NCI-H2196 treated with DMSO at 0.1 percent for 48 hours (cell line): ENCODE measurements around the gene CTRB1.

ENCODE experiments used
- DNase-seq: peaks from one replicate; lab custom pipeline; 2025; ENCODE audit not compliant: unreplicated experiment; lab: John Stamatoyannopoulos, UW

Gene CTRB1

GRCh38 chr16:75252946-75253911 is 34.4 kb downstream of the CTRB1 start:
- no peak for DNase-seq

- no peak for DNase-seq
Measured at GRCh38 chr16:75254359-75254837, 35.6 kb downstream of the CTRB1 start.

DNA sequence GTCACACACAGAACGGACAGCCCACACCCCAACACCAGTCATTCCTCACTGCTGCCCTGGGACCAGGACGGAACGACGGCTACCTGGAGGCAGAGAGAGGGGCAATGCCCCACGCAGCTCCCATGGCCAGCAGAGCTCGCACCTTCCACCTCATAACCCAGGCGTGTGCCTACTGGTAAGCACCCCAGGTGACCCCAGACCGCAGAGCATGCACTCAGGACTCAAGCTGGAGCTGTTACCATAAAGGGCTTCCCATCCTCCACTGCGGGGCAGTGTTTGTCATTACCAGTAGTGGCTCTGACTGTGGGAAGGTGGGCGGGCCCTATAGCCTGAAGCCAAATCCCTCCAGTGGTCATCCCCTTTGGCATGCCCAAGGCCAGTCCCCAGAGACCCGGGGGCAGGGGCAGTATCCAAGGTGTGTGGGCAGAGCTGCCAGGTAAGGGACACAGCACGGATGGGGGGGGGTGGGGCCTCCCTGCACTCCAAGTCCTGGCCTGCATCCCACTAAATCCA is 37.3 kb downstream of the CTRB1 start:
- DNase-seq: no peak

GRCh38 chr16:75256696-75257343 is 38.0 kb downstream of the CTRB1 start:
- DNase-seq: no peak

DNA sequence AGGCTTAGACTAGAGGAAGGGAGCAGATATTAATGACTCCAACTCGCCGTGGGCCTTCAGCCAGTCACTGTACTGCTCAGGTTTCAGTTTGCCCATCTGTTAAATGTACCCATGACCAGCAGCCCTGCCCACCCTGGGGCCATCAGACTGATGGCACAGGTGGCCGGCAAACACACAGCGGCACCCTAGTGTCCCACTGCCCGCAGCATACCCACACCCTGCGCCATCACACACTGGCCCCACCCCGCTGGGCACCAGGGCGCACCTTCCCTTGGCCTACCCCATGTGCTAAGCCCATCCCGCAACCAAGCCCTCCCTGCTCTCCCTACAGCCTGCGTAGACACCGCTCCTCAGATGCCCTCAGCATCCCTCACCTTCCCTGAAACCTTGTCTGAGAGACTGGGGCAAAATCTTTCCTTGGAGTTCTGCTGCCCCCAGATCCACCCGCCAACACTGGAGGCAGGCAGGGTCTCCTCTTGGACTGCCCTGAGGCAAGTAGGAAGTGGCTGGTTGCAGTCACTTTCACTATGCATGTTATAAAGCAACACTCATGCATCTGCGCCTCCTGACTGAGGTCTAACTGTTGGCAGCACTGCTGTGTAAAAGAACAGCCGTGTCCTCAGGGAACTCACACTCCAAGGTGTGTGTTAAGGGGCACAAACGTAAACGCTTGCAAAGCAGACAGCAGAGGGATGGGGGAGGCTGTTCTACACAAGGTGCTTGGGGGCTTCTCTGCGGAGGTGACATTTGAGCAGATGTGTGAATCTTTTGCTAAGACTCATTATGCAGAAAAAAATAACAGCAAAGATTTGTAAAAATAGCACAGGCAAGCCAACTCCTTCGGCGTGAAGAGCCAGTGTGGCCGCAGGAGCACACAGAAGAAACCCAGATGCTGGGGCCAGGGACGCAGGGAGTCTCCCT is 39.4 kb downstream of the CTRB1 start:
- DNase-seq: no peak

DNA sequence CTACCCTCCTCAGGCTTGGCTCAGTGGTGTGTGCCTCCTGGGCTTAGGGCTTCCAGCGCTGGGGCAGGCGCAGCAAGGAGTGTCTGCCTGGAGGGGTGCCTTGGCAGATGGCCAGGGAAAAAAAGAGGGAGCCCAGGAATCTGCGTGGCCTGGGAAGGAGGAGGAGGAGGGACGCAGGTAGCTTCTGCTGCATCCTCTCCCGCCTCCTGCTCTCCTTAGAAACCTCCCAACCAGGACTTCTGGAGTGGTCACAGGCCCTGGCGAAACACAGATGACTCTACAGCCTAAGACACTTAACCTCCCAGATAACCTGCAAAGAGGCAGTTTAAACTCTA is 40.0 kb downstream of the CTRB1 start:
- DNase-seq: no peak

GRCh38 chr16:75260851-75261589 is 42.2 kb downstream of the CTRB1 start:
- DNase-seq: no peak

DNA sequence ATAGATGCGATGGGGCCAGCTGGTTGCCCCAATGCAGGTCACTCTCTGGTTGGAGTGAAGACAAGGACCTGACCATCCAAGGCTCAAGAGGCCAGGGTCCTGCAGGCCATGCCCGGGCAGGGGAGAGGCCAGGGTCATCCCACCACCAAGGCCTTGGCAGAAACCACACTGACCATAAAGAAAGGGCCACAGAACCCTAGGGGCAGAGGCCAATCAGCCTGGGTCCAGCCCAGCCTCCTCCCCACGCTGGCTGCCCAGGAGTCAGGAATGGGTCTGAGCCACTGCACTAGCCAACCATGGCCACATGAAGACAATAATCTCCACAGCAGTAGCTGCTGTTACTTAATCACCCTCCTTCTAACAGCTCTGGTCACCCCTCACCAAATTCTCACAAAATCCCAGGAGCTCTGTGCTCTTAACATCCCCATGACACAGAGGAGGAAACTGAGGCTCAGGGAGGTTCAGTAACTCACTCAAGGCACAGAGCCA is 42.8 kb downstream of the CTRB1 start:
- no peak for DNase-seq

- DNase-seq: no peak
Measured at GRCh38 chr16:75262104-75262799, 43.5 kb downstream of the CTRB1 start.

DNA sequence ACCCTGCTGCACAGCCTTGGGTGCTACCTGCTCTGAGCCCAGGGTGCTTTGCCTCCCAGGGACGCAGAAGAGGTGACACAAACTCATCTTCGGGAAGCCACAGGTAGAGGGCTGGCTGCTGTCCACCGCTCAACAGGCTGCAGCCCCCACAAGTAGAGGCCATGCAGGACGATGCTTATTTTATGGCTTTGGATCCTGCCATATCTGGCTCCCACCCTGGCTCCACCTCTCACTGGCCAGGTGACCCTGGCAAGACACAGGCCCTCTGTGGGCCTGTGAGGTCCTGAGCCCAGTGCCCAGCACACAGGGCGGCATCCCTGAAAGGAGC is 44.0 kb downstream of the CTRB1 start:
- no peak for DNase-seq

DNA sequence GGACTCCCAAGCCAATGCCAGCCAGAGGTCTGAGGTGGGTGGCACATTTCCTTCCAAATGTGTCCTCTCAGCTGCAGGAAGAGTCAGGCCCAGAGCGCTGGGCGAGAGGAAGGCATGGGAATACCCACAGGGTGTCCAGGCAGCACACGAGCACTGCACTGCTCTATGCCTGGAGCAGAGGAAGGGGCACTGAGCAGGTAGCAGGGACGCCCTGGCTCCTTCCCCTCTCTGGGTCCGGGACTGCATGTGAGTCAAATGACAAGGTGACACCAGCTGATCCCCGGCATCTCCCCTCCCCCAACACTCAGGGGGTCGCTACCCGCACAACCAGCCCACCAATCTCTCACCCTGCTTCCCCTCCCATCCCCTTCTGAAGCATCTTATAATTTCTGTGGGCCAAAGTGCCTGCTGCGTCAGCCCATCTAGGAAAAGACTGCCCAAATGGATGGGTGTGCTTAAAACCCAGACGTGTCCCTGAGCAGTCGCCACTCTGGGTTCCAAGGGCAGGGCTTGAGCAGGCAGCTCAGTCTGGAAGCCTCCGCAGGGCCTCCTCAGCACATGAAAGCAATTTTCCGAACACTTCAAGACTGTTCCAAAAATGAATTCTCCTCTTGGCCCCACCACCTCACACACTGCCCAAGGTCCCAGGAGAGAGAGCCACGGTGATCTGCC is 44.6 kb downstream of the CTRB1 start:
- no peak for DNase-seq

GRCh38 chr16:75263963-75264445 is 45.2 kb downstream of the CTRB1 start:
- no peak for DNase-seq

DNA sequence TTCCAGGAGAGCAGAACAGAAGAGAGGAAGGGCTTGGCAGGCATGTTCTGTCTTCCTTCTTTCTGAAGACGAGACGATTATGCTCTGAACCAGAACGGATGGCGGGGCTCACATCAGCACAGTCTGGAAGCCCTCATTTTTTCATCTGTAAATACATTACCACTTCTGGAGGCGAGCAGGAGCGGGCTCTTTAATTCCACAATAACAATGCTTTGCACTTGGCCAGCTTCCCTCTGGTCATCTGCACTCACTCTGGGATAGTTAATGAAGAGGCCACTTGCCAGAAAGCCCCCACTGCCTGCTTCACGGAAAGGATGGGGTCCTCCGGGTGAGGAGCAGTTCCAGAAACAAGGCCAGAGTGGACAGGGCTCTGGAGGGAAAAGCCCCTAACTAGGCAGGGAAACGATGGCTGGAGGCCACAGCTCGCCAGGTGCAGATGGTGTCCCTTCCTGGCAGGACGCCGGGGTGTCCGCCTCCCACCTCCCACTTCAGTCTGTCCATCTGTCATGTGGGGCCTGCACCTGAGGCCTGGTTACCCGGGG is 45.7 kb downstream of the CTRB1 start:
- DNase-seq: no peak

GRCh38 chr16:75264999-75265910 is 46.5 kb downstream of the CTRB1 start:
- no peak for DNase-seq

GRCh38 chr16:75265911-75266701 is 47.3 kb downstream of the CTRB1 start:
- peak; percentile 15 for DNase-seq

GRCh38 chr16:75266738-75267630 is 48.2 kb downstream of the CTRB1 start:
- no peak for DNase-seq
